ENCODE data around the gene TEKTIP1. TPM values are rescaled to one million over a fixed set of nuclear protein-coding genes. Genes with fewer than 3 reads are reported as not detected.

Gene TEKTIP1
- total and polyA plus RNA-seq, 10 of the 15 experiments (the other 5 are each of a cell fraction or from before 2014, with no cell fraction given): 0.18 to 2.6 (median 0.60) TPM; not detected in 5

GRCh38 chr19:3516675-3517207 is 22.2 kb upstream of the TEKTIP1 start:
- peaks cover 11% of the 10 kb centered on the region for H3K79me2 ChIP-seq (ENCODE audit: control insufficient read depth, insufficient read depth, low read length)
- H3K27me3 ChIP-seq (replicated peaks in 1 of 2; ENCODE audit: control insufficient read depth in 2 of 2, insufficient read depth in 2 of 2, low read length in 1 of 2): no peaks in the 10 kb centered on the region
- 6% methylated on average over 15 of the region's 15 CpGs for WGBS (ENCODE audit: insufficient coverage, insufficient replicate concordance, low lambda C conversion rate, missing lambda C conversion rate)
- ATAC-seq (peak; percentile 79), DNase-seq (ENCODE audit: low read depth, low spot score) (peak; percentile 17), FAIRE-seq (no peak)
- H3K9ac ChIP-seq (ENCODE audit: control insufficient read depth, insufficient read depth, low read length): no peak overlapping the region
- SMC1A ChIA-PET (ENCODE audit: uncharacterized antibody, unreplicated experiment): no interaction called here
- TF ChIP-seq ATF3 (IDR thresholded peaks at IDR 0.05; ENCODE audit: borderline replicate concordance, extremely low read depth, low read depth, low read length): no peak
- 0 out of 4 replicates have a peak, but pooled peaks of 1 of the 2 experiments have one; percentile 27 for TF ChIP-seq BHLHE40 (IDR thresholded peaks at IDR 0.05; ENCODE audit: borderline replicate concordance in 1 of 2, low read depth in 2 of 2, low read length in 1 of 2)
- 0 out of 2 replicates have a peak, but pooled peaks have one; percentile 37 for TF ChIP-seq FOXK2 (IDR thresholded peaks at IDR 0.05)
- TF ChIP-seq PKNOX1 (IDR thresholded peaks at IDR 0.05): peak; percentile 17; the same call in 1 of the 2 replicates
- TF ChIP-seq TCF3 (IDR thresholded peaks at IDR 0.05; ENCODE audit: borderline replicate concordance, insufficient read depth, low read depth, low read length): no peak
- TF ChIP-seq REST (IDR thresholded peaks at IDR 0.05; ENCODE audit: low read depth, low read length): no peak
- TF ChIP-seq PML (IDR thresholded peaks at IDR 0.05; ENCODE audit: low read length): no peak
- TF ChIP-seq ZBTB4 (CRISPR knock-in tag; IDR thresholded peaks at IDR 0.05): no peak
- no peaks in the 10 kb centered on the region for H4K20me1 ChIP-seq (ENCODE audit: control insufficient read depth, insufficient read depth)
- H3K36me3 ChIP-seq (ENCODE audit: control insufficient read depth in 2 of 2, insufficient read depth in 2 of 2, low read length in 1 of 2): peaks cover 3 to 10% of the 10 kb centered on the region in 2 experiments; a peak in 2 of 4 replicates
- intact Hi-C loops (cut with micrococcal nuclease; ENCODE audit: unreplicated experiment): no loop called here
- POLR2A ChIA-PET: interaction anchor here (0.5 kb wide), 1 partner anchor 79 kb away, joined by 3 read pairs; no protein-coding TSS in a partner anchor
- in situ Hi-C loops (cut with MboI): no loop called here
- no peak overlapping the region for H3K4me3 ChIP-seq
- H3K4me1 ChIP-seq (ENCODE audit: control insufficient read depth, insufficient read depth, low read length): peaks cover 4% of the 10 kb centered on the region; the same call in 1 of the 2 replicates
- RAD21 ChIA-PET (ENCODE audit: unreplicated experiment): no interaction called here
- no peak overlapping the region for H2AFZ ChIP-seq (ENCODE audit: control insufficient read depth, low read depth, low read length)
- no peak overlapping the region for H3K27ac ChIP-seq (ENCODE audit: control insufficient read depth, insufficient read depth)
- CTCF ChIA-PET: interaction anchor here (1.4 kb wide), 1 partner anchor 28 kb away, joined by 6 read pairs; no protein-coding TSS in a partner anchor
- H3K4me2 ChIP-seq (ENCODE audit: control insufficient read depth, insufficient read depth): no peak overlapping the region
- no peaks in the 10 kb centered on the region for H3K9me3 ChIP-seq (replicated peaks; ENCODE audit: control insufficient read depth, insufficient read depth, low read length)
- no TSS peak for BruUV-seq (replicated peaks)
